Activated T-helper 17 cell treated with anti-CD3 and anti-CD28 coated beads, Interleukin-2, amount 50 U/mL, for 72 hours (primary cell): ENCODE results near the gene CDK17. TPM values are rescaled to one million over a fixed set of nuclear protein-coding genes. Genes with fewer than 3 reads are reported as not detected.

Experiments used
- ATAC-seq: fragments of 150-1000 bp; cut with Tn5 transposase; replicated peaks from 2 replicates; pipeline ENCODE4 v1.10.0; 2021; ENCODE audit warnings: mild to moderate bottlenecking, moderate library complexity
- H3K27ac Mint-ChIP-seq: one replicate; pipeline ENCODE4 v1.8.0; 2022; ENCODE audit warnings: mixed read lengths
- H3K27me3 Mint-ChIP-seq: one replicate; pipeline ENCODE4 v1.8.0; 2022; ENCODE audit warnings: mixed read lengths
- H3K36me3 Mint-ChIP-seq: one replicate; pipeline ENCODE4 v1.8.0; 2022; ENCODE audit warnings: low read depth, mild to moderate bottlenecking, mixed read lengths
- H3K4me1 Mint-ChIP-seq: one replicate; pipeline ENCODE4 v1.8.0; 2022; ENCODE audit warnings: mixed read lengths
- H3K4me3 Mint-ChIP-seq: one replicate; pipeline ENCODE4 v1.8.0; 2022; ENCODE audit warnings: mild to moderate bottlenecking, mixed read lengths
- H3K9me3 Mint-ChIP-seq: one replicate; pipeline ENCODE4 v1.8.0; 2022; ENCODE audit warnings: mixed read lengths
- total RNA-seq, 2 donors: library from RNA; stranded (reverse); gene quantifications; one replicate each; pipeline ENCODE4 v1.2.3, GENCODE V29; 2022

The CDK17 gene
- total RNA-seq, 2 donors from 2014 or later = 28.5 to 38.1 TPM

DNA sequence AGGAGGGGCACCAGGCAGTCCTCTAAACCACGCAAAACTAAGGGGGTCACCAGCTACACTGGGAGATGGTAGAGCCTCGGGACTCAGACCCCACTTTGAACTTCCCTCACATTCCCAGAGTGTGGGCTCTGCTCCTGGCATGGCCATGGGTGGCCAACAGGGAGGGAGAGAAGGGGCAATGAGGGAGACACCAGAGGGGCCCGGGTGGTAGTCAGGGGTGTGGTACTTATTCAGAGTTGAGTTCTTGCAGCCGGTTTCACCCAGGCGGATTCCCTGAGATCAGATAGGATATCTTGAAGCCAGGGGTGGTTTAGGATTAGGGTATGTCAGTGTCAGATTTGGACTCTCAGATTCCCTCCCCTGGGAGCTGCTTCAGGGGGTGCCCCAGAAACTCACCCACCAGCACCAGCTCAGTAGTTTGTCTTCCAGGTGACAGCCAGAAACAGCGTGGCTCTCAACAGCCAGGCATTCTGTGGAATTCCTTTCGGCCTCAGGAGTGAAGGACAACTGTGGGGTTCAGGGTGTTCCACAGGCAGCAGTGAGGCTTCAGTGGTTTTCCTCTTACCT is 150.0 kb downstream of the CDK17 start:
- peaks cover 50% of the 10 kb centered on the region for H3K36me3 Mint-ChIP-seq
- no peak for ATAC-seq
- H3K27me3 Mint-ChIP-seq = no peaks in the 10 kb centered on the region
- H3K4me3 Mint-ChIP-seq = peak overlapping the region; percentile 41
- H3K9me3 Mint-ChIP-seq = no peaks in the 10 kb centered on the region
- H3K4me1 Mint-ChIP-seq = peaks cover 51% of the 10 kb centered on the region
- H3K27ac Mint-ChIP-seq = peak overlapping the region; percentile 74

GRCh38 chr12:96249196-96250118 is 150.8 kb downstream of the CDK17 start:
- peaks cover 51% of the 10 kb centered on the region for H3K4me1 Mint-ChIP-seq
- H3K4me3 Mint-ChIP-seq = peak overlapping the region; percentile 41
- no peaks in the 10 kb centered on the region for H3K9me3 Mint-ChIP-seq
- no peaks in the 10 kb centered on the region for H3K27me3 Mint-ChIP-seq
- peaks cover 55% of the 10 kb centered on the region for H3K36me3 Mint-ChIP-seq
- peak; percentile 25 for ATAC-seq
- H3K27ac Mint-ChIP-seq = peak overlapping the region; percentile 74

DNA sequence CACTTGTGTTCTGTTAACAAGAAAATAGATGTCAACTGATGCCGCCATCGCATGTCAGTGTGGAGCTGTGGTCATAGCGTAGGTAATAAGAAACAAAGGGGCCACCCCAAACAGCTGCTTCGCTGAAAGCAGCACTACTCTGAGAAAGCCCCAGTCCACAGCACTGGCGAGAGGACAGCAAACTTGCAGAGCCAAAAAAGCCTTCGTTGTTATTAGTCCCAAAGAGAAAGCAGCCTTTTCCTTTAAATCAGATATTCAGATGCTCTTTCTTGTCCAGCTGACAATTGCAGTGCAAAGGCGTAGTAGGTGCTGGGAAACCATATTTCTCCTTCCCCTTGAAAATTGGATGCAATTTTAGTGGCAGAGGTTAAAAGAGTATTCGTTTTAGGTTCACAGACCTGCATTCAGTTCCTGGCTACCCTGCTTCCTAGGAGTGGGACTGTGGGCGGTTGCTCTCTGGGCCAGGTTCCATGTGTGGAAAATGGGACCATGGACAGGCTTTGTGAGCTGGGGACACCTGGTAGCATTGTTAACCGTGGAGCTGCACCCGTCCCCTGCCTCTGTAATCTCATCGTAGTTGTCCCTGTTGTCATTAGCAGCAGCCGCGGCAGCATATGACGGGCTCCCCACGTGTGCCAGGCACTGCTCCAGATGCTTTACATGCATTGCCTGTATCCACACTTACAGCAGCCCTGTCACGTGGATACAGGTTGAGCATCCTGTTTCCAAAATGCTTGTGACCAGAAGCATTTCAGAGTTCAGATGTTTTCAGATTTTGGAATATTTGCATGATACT is 151.9 kb downstream of the CDK17 start:
- ATAC-seq = no peak
- Mint-ChIP-seq H3K4me1 (peaks cover 47% of the 10 kb centered on the region), H3K36me3 (peaks cover 64% of the 10 kb centered on the region), H3K4me3 (peak overlapping the region; percentile 27), H3K27ac (peak overlapping the region; percentile 62), H3K9me3 (no peaks in the 10 kb centered on the region), H3K27me3 (no peaks in the 10 kb centered on the region)

- Mint-ChIP-seq H3K4me3 (peak overlapping the region; percentile 27), H3K27me3 (no peaks in the 10 kb centered on the region), H3K4me1 (peaks cover 52% of the 10 kb centered on the region), H3K27ac (peak overlapping the region; percentile 62), H3K36me3 (peaks cover 72% of the 10 kb centered on the region), H3K9me3 (no peaks in the 10 kb centered on the region)
- peak; percentile 78 for ATAC-seq
Measured at GRCh38 chr12:96247563-96247962, 152.7 kb downstream of the CDK17 start.

DNA sequence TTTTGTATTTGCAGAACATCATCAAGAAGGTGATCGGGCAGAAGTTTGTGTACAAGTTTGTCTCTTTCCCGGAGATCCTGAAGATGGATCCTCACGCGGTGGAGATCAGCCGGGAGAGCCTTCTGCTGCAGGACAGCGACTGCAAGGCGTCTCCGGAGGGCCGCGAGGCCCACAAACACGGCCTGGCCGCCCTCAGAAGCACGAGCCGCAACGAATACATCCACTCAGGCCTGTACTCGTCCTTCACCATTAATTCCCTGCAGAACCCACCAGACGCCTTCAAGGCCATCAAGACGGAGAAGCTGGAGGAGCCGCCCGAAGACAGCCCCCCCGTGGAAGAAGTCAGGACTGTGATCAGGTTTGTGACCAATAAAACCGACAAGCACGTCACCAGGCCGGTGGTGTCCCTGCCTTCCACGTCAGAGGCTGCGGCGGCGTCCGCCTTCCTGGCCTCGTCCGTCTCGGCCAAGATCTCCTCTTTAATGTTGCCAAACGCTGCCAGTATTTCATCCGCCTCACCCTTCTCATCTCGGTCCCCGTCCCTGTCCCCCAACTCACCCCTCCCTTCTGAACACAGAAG is 153.2 kb downstream of the CDK17 start:
- Mint-ChIP-seq H3K27me3 (no peaks in the 10 kb centered on the region), H3K9me3 (no peaks in the 10 kb centered on the region), H3K4me3 (peak overlapping the region; percentile 27), H3K36me3 (peaks cover 77% of the 10 kb centered on the region), H3K4me1 (peaks cover 52% of the 10 kb centered on the region), H3K27ac (peak overlapping the region; percentile 62)
- no peak for ATAC-seq

DNA sequence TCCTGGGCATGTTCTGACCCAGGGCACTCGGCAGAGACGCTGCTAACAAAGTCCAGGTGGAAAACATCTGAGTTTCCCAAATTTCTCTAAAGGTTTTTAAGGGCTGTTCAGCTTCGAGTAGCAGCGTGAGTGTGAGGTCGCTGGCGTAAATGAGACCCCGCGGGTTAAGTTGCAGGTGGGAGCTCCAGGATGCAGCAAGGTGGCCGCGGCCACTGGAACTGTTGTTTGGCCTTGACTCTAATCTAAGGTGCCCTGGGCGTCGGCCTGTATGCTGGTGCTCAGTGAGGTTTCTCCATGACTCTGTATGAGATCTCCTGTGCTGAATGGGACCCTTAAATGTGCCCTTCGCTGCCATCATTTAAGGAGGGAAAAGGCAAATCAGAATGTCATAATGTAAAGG is 155.4 kb downstream of the CDK17 start:
- H3K36me3 Mint-ChIP-seq = peaks cover 96% of the 10 kb centered on the region

DNA sequence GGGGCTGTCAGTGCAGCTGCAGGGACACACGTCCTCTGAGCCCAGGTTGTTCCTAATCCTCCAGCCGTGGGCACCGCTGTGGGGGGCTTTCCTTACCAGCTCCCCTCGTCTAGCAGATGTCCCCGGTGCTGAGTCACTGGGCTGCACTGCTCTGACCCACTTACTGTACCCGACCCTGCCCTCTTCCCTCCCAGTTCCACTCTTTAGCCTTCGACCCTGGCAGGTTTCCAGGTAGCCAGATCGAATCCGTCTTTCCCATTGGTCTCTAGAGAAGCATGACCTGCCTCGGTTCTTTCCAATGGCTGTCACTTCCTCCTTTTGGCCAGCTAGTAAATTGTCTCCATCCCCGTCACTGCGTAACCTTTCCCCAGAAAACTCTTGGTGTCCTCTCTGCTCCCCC is 157.6 kb downstream of the CDK17 start:
- peak overlapping the region; percentile 76 for H3K4me3 Mint-ChIP-seq
- H3K36me3 Mint-ChIP-seq = peaks cover 86% of the 10 kb centered on the region
- H3K27me3 Mint-ChIP-seq = no peaks in the 10 kb centered on the region
- peak overlapping the region; percentile 94 for H3K27ac Mint-ChIP-seq
- H3K4me1 Mint-ChIP-seq = peaks cover 60% of the 10 kb centered on the region
- no peak for ATAC-seq
- H3K9me3 Mint-ChIP-seq = no peaks in the 10 kb centered on the region

More for the DNA sequence above, 155.4 kb downstream of the CDK17 start:
- no peak for ATAC-seq
- peaks cover 56% of the 10 kb centered on the region for H3K4me1 Mint-ChIP-seq
- no peak overlapping the region for H3K4me3 Mint-ChIP-seq
- H3K27ac Mint-ChIP-seq = no peak overlapping the region
- H3K9me3 Mint-ChIP-seq = no peaks in the 10 kb centered on the region
- H3K27me3 Mint-ChIP-seq = no peaks in the 10 kb centered on the region

GRCh38 chr12:96241846-96242256 is 158.4 kb downstream of the CDK17 start:
- ATAC-seq = peak; percentile 83
- Mint-ChIP-seq H3K27ac (peak overlapping the region; percentile 94), H3K9me3 (no peaks in the 10 kb centered on the region), H3K27me3 (no peaks in the 10 kb centered on the region), H3K36me3 (peaks cover 85% of the 10 kb centered on the region), H3K4me1 (peaks cover 57% of the 10 kb centered on the region), H3K4me3 (peak overlapping the region; percentile 76)

- no peak for ATAC-seq
- Mint-ChIP-seq H3K4me3 (peak overlapping the region; percentile 76), H3K36me3 (peaks cover 85% of the 10 kb centered on the region), H3K27me3 (no peaks in the 10 kb centered on the region), H3K9me3 (no peaks in the 10 kb centered on the region), H3K4me1 (peaks cover 60% of the 10 kb centered on the region), H3K27ac (peak overlapping the region; percentile 94)
Measured at GRCh38 chr12:96241431-96241830, 158.8 kb downstream of the CDK17 start.

- Mint-ChIP-seq H3K27ac (peak overlapping the region; percentile 94), H3K4me1 (peaks cover 64% of the 10 kb centered on the region), H3K27me3 (no peaks in the 10 kb centered on the region), H3K9me3 (no peaks in the 10 kb centered on the region), H3K4me3 (peak overlapping the region; percentile 76), H3K36me3 (peaks cover 85% of the 10 kb centered on the region)
- no peak for ATAC-seq
Measured at GRCh38 chr12:96240656-96241055, 159.6 kb downstream of the CDK17 start.

DNA sequence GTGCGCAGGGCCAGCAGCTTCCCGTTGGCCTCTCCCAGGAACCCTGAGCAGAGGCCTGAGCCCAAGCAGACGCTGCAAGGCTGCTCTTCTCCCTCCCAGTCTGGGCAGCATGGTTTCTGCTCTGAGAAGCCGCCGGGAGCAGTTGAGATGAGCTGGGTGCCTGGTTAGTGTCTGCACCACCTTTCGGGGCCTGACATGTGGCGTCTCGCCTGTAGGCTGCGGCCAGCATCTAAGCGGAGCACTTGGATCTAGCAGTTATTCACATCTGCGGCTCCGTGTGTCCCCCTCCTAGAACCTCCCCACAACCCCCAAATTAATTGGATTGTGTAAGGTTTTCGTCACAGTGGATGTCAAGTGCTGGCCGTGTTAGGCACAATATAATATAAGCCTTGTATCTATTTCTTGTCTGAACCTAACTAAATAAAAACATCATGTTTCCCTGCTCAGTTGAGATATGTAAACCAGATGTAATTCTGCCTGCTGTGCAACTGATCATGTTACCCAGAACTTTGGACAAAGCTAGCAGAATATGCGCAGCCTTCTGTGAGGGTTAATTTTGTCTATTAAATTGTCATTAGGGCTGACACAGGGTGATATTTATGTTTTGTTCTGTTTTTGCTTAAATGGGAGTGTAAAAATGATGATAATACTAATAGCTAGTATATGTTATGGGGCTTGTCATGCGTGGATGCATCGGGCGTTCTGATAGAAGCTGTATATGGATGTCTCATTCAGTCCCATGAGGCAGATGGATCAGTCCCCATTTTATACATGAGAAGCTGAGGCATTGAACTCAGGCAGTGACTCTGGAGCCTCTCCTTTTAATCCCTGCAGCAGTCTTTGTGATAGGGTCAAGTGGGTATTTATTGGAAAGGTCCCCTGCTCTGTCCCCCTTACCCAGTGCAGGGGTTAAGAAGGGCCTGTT is 160.3 kb downstream of the CDK17 start:
- Mint-ChIP-seq H3K4me1 (peaks cover 70% of the 10 kb centered on the region), H3K36me3 (peaks cover 85% of the 10 kb centered on the region), H3K4me3 (peak overlapping the region; percentile 76), H3K9me3 (no peaks in the 10 kb centered on the region), H3K27me3 (no peaks in the 10 kb centered on the region), H3K27ac (peak overlapping the region; percentile 94)
- no peak for ATAC-seq

DNA sequence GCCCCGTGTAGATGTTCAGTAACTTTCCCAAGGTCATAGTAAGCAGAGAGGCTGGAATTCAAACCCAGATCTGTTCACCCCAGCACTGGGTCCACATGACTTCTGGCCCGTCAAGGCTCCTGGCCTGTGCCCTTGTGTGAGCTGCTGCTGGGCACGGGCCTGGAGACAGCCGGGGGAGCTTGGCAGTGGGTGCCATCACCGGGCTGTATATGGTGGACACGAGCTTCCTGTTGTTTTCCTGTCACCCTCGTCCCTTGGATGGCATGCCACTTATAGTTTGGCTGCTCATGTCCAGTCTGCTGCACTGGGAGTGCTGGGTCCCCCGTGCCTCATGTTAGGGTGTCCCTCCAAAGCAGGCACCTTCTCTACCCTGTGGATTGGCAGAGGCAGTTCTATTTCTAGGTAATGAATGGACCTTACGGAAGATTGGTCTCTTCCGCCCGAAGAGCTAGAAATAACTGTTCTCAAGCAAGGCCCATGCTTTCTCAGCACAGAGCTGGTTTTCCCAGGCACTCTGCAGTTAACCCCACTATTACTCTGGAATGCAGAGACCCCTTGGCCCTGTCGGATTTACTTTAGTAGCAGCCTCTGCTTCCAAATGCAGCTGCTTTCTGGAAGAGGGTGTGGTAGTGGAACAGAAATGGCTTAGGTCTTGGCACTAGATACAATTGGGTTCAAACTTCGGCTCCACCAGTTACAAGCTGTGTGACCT is 161.7 kb downstream of the CDK17 start:
- Mint-ChIP-seq H3K27ac (peak overlapping the region; percentile 94), H3K4me1 (peaks cover 78% of the 10 kb centered on the region), H3K27me3 (no peaks in the 10 kb centered on the region), H3K36me3 (peaks cover 88% of the 10 kb centered on the region), H3K9me3 (no peaks in the 10 kb centered on the region), H3K4me3 (peak overlapping the region; percentile 69)
- no peak for ATAC-seq
